K562 (cell line): Measurements from ENCODE around the gene MAPK8IP2. TPM values are rescaled to one million over a fixed set of nuclear protein-coding genes. Genes with fewer than 3 reads are reported as not detected.
A peak's percentile ranks its signal among the peaks of the same experiment; 100 is the strongest.

ENCODE experiments used
- polyA plus RNA-seq, 8 experiments: library from polyadenylated mRNA; depleted of rRNA in 4 of 8; stranded (reverse) in 5 of 8; unstranded in 3 of 8; fragments of >200 nt; fragmentation: Nextera tagmentation in 2 of 8; fragmentation: Illumina TruSeq in 1 of 8; extraction: Ambion mirVana in 2 of 8; extraction: Trizol in 1 of 8; gene quantifications; 2 replicates each; pipeline versions ENCODE4 v1.2.1 to v1.2.3, GENCODE V29; 2011 to 2014; ENCODE audit warnings: inconsistent platforms in 1 of 8, missing spikeins in 1 of 8
- total RNA-seq, 7 experiments: library from RNA; depleted of rRNA in 6 of 7; stranded (reverse); fragments of >200 nt in 6 of 7; fragmentation: Illumina TruSeq in 2 of 7; extraction: Trizol in 2 of 7; gene quantifications; 2 replicates each; pipeline versions ENCODE4 v1.2.1 to v1.2.3, GENCODE V29; 2011 to 2021; ENCODE audit warnings: low replicate concordance in 1 of 7
- TF ChIP-seq, protein P1 (sequence below): fragments of 450-650 bp; IDR thresholded peaks from 2 replicates; pipeline ENCODE4 v1.6.1; 2016; ENCODE audit warnings: low read depth
- TF ChIP-seq, protein P2 (sequence below): fragments of 450-650 bp; IDR thresholded peaks from 2 replicates; pipeline ENCODE4 v1.6.1; 2016
- TF ChIP-seq, protein P3 (sequence below), 2 experiments: fragments of 450-650 bp in 1 of 2; sonication (generic) in 1 of 2; formaldehyde crosslinking in 1 of 2; IDR thresholded peaks; 2 replicates each; pipeline versions ENCODE4 v1.7.1 to v1.9.0; 2016 to 2022; ENCODE audit warnings: inconsistent platforms in 1 of 2, mild to moderate bottlenecking in 1 of 2, missing genetic modification reagents in 1 of 2

Gene MAPK8IP2
- total and polyA plus RNA-seq, 9 of the 15 experiments (the other 6 are each of a cell fraction or from before 2014, with no cell fraction given): 0.01 to 0.47 (median 0.07) TPM; not detected in 2

DNA sequence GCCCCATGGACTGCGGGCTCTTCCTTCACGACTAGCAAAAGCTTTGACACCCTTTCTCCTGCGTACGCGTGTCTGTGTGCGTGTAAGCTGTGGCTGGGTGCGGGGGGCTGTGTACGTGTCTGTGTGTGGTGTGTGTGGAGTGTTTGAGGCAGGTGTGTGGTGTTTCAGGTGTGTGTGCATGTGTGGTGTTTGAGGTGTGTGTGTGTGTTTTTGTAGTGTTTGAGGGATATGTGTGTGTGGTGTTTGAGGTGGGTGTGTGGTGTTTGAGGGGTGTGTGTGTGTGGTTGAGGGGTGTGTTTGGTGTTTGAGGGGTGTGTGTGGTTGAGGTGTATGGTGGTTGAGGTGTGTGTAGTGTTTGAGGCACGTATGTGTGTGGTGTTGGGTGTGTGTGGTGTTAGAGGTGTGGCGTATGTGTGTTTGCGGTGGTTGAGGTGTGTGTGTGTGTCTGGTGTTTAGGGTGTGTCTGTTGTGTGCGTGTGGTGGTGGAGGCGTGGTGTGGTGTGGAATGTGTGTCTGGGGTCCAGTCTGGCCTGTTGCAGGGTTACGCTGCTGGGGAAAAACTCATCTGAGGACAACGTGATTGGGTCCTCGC is 28.0 kb downstream of the MAPK8IP2 start (continued):
- TF ChIP-seq, protein P1, sequence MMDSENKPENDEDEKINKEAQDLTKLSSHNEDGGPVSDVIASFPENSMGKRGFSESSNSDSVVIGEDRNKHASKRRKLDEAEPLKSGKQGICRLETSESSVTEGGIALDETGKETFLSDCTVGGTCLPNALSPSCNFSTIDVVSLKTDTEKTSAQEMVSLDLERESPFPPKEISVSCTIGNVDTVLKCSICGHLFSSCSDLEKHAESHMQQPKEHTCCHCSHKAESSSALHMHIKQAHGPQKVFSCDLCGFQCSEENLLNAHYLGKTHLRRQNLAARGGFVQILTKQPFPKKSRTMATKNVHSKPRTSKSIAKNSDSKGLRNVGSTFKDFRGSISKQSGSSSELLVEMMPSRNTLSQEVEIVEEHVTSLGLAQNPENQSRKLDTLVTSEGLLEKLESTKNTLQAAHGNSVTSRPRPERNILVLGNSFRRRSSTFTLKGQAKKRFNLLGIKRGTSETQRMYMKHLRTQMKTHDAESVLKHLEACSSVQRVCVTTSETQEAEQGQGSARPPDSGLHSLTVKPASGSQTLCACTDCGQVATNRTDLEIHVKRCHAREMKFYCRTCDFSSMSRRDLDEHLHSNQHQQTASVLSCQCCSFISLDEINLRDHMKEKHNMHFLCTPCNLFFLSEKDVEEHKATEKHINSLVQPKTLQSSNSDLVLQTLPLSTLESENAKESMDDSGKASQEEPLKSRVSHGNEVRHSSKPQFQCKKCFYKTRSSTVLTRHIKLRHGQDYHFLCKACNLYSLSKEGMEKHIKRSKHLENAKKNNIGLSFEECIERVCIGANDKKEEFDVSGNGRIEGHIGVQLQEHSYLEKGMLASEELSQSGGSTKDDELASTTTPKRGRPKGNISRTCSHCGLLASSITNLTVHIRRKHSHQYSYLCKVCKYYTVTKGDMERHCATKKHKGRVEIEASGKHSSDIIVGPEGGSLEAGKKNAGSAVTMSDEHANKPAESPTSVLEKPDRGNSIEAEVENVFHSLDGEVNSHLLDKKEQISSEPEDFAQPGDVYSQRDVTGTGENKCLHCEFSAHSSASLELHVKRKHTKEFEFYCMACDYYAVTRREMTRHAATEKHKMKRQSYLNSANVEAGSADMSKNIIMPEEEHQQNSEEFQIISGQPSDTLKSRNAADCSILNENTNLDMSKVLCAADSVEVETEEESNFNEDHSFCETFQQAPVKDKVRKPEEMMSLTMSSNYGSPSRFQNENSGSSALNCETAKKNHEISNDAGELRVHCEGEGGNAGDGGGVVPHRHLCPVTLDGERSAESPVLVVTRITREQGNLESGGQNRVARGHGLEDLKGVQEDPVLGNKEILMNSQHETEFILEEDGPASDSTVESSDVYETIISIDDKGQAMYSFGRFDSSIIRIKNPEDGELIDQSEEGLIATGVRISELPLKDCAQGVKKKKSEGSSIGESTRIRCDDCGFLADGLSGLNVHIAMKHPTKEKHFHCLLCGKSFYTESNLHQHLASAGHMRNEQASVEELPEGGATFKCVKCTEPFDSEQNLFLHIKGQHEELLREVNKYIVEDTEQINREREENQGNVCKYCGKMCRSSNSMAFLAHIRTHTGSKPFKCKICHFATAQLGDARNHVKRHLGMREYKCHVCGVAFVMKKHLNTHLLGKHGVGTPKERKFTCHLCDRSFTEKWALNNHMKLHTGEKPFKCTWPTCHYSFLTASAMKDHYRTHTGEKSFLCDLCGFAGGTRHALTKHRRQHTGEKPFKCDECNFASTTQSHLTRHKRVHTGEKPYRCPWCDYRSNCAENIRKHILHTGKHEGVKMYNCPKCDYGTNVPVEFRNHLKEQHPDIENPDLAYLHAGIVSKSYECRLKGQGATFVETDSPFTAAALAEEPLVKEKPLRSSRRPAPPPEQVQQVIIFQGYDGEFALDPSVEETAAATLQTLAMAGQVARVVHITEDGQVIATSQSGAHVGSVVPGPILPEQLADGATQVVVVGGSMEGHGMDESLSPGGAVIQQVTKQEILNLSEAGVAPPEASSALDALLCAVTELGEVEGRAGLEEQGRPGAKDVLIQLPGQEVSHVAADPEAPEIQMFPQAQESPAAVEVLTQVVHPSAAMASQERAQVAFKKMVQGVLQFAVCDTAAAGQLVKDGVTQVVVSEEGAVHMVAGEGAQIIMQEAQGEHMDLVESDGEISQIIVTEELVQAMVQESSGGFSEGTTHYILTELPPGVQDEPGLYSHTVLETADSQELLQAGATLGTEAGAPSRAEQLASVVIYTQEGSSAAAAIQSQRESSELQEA: peak; percentile 46; the same call in 1 of the 2 replicates
- TF ChIP-seq, protein P2, sequence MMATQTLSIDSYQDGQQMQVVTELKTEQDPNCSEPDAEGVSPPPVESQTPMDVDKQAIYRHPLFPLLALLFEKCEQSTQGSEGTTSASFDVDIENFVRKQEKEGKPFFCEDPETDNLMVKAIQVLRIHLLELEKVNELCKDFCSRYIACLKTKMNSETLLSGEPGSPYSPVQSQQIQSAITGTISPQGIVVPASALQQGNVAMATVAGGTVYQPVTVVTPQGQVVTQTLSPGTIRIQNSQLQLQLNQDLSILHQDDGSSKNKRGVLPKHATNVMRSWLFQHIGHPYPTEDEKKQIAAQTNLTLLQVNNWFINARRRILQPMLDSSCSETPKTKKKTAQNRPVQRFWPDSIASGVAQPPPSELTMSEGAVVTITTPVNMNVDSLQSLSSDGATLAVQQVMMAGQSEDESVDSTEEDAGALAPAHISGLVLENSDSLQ: no peak
- TF ChIP-seq, protein P3, sequence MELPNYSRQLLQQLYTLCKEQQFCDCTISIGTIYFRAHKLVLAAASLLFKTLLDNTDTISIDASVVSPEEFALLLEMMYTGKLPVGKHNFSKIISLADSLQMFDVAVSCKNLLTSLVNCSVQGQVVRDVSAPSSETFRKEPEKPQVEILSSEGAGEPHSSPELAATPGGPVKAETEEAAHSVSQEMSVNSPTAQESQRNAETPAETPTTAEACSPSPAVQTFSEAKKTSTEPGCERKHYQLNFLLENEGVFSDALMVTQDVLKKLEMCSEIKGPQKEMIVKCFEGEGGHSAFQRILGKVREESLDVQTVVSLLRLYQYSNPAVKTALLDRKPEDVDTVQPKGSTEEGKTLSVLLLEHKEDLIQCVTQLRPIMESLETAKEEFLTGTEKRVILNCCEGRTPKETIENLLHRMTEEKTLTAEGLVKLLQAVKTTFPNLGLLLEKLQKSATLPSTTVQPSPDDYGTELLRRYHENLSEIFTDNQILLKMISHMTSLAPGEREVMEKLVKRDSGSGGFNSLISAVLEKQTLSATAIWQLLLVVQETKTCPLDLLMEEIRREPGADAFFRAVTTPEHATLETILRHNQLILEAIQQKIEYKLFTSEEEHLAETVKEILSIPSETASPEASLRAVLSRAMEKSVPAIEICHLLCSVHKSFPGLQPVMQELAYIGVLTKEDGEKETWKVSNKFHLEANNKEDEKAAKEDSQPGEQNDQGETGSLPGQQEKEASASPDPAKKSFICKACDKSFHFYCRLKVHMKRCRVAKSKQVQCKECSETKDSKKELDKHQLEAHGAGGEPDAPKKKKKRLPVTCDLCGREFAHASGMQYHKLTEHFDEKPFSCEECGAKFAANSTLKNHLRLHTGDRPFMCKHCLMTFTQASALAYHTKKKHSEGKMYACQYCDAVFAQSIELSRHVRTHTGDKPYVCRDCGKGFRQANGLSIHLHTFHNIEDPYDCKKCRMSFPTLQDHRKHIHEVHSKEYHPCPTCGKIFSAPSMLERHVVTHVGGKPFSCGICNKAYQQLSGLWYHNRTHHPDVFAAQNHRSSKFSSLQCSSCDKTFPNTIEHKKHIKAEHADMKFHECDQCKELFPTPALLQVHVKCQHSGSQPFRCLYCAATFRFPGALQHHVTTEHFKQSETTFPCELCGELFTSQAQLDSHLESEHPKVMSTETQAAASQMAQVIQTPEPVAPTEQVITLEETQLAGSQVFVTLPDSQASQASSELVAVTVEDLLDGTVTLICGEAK (IDR thresholded peaks at IDR 0.05): peak; percentile 70
- TF ChIP-seq, protein P3 (CRISPR knock-in tag; IDR thresholded peaks at IDR 0.05): no peak
